Stomach (tissue), 9 donors: ENCODE results near the gene ART4. TPM values are rescaled to one million over a fixed set of nuclear protein-coding genes. Genes with fewer than 3 reads are reported as not detected.

ENCODE experiments used
- DNase-seq, 2 donors: peaks; one replicate each; pipeline versions ENCODE4 v3.0.0 to v3.0.0-alpha.2; 2013 to 2019
- H3K27ac ChIP-seq, 5 donors: fragments of 200-600 bp in 4 of 5; sonication (generic) in 4 of 5; one replicate each; pipeline ENCODE4 v1.5.1; 2013 to 2019; ENCODE audit warnings: mild to moderate bottlenecking in 1 of 5, moderate library complexity in 1 of 5
- H3K27me3 ChIP-seq, 3 donors: fragments of 200-600 bp; sonication (generic); one replicate each; pipeline ENCODE4 v1.5.1; 2017 to 2019; ENCODE audit warnings: mixed run types in 1 of 3
- H3K36me3 ChIP-seq, 4 donors: fragments of 200-600 bp; sonication (generic); 1 replicate in 3 of 4; 2 replicates in 1 of 4; pipeline ENCODE4 v1.5.1; 2016 to 2019
- H3K4me1 ChIP-seq, 4 donors: fragments of 200-600 bp; sonication (generic); one replicate each; pipeline ENCODE4 v1.5.1; 2016 to 2019
- H3K4me3 ChIP-seq, 4 donors: fragments of 200-600 bp; sonication (generic) in 3 of 4; one replicate each; pipeline ENCODE4 v1.5.1; 2016 to 2019; ENCODE audit warnings: mild to moderate bottlenecking in 1 of 4
- H3K9me3 ChIP-seq, 4 donors: fragments of 200-600 bp; sonication (generic); one replicate each; pipeline ENCODE4 v1.5.1; 2016 to 2019
- CTCF ChIP-seq, 7 experiments: fragments of 450-650 bp in 4 of 7; fragments of 200-600 bp in 3 of 7; sonication (generic) in 3 of 7; IDR thresholded peaks; one replicate each; pipeline ENCODE4 v1.5.1; 2016 to 2019; ENCODE audit warnings: antibody characterized with exemption in 7 of 7, control low read depth in 2 of 7, mild to moderate bottlenecking in 1 of 7
- EP300 ChIP-seq: sonication (generic); formaldehyde crosslinking; IDR thresholded peaks from one replicate; pipeline ENCODE4 v1.6.1; 2017; ENCODE audit warnings: antibody characterized with exemption
- POLR2A ChIP-seq, 4 donors: fragments of 450-650 bp; IDR thresholded peaks; one replicate each; pipeline ENCODE4 v1.6.1; 2016; ENCODE audit warnings: antibody characterized with exemption in 4 of 4, control low read depth in 2 of 4, mild to moderate bottlenecking in 1 of 4, moderate library complexity in 1 of 4
- POLR2AphosphoS5 ChIP-seq, 3 donors: sonication (generic); formaldehyde crosslinking; IDR thresholded peaks; one replicate each; pipeline ENCODE4 v1.6.1; 2016; ENCODE audit warnings: antibody characterized with exemption in 3 of 3
- WGBS, 5 donors: extraction: QIAGEN DNeasy Blood & Tissue Kit in 3 of 5; methylation state at CpG; one replicate each; pipeline versions ENCODE4 v1.1.5 to v1.1.7; 2013 to 2018; 5-methylcytosine and 5-hydroxymethylcytosine counted together
- intact Hi-C: fragments of 100-400 bp; cut with DNase I; formaldehyde crosslinking; loops from one replicate; pipeline ENCODE4 v1.15.1; 2023; ENCODE audit warnings: low total_unique reads
- polyA plus RNA-seq, 3 donors: library from polyadenylated mRNA; stranded (reverse); fragments of 200-250 nt; gene quantifications; one replicate each; pipeline ENCODE4 v1.2.3, GENCODE V29; 2013
- total RNA-seq, 5 donors: library from RNA; depleted of rRNA; stranded (reverse); fragments of >200 nt; gene quantifications; one replicate each; pipeline versions ENCODE4 v1.1.0 to v1.2.3, GENCODE V29; 2014 to 2016
- donor health status: healthy with polysubstance abuse.
- donor health status: Bipolar disorder and iron deficiency.
- donor health status: healthy.

Gene ART4
- total and polyA plus RNA-seq, 8 donors: 0.03 to 2.0 (median 1.2) TPM; not detected in 4

- no peaks in the 10 kb centered on the region for H3K27me3 ChIP-seq
Observed at GRCh38 chr12:14782756-14783155, 60.6 kb downstream of the ART4 start.

GRCh38 chr12:14781563-14781962 lies 61.8 kb downstream of the ART4 start:
- DNase-seq: no peak
- peaks cover 0 to 28% (median 21%) of the 10 kb centered on the region in 4 donors for H3K36me3 ChIP-seq

More at GRCh38 chr12:14782756-14783155, 60.6 kb downstream of the ART4 start:
- H3K36me3 ChIP-seq: peaks cover 10 to 40% (median 33%) of the 10 kb centered on the region in 4 donors
- H3K4me3 ChIP-seq: no peak overlapping the region
- H3K27ac ChIP-seq: no peak overlapping the region
- no peak for DNase-seq
- intact Hi-C loops: no loop called here
- TF ChIP-seq POLR2AphosphoS5 (IDR thresholded peaks at IDR 0.05) (no peak), CTCF (IDR thresholded peaks at IDR 0.05) (no peak), POLR2A (IDR thresholded peaks at IDR 0.05) (no peak), EP300 (no peak)
- no peaks in the 10 kb centered on the region for H3K9me3 ChIP-seq
- H3K4me1 ChIP-seq: peaks cover 0 to 14% (median 2%) of the 10 kb centered on the region in 4 donors

GRCh38 chr12:14780859-14781258 lies 62.5 kb downstream of the ART4 start:
- H3K27me3 ChIP-seq: no peaks in the 10 kb centered on the region
- peak in 1 of 2 donors; percentile 50 for DNase-seq
- no peak for TF ChIP-seq EP300
- TF ChIP-seq CTCF (IDR thresholded peaks at IDR 0.05): no peak
- no peak for TF ChIP-seq POLR2AphosphoS5 (IDR thresholded peaks at IDR 0.05)
- TF ChIP-seq POLR2A (IDR thresholded peaks at IDR 0.05): no peak
- no peak overlapping the region for H3K4me3 ChIP-seq
- H3K36me3 ChIP-seq: peaks cover 0 to 21% (median 15%) of the 10 kb centered on the region in 4 donors
- WGBS, 5 donors: 67 to 87% (median 77%) methylated on average over 3 of the region's 3 CpGs
- no peak overlapping the region for H3K27ac ChIP-seq
- no peaks in the 10 kb centered on the region for H3K9me3 ChIP-seq
- intact Hi-C loops: no loop called here
- peaks cover 11 to 33% (median 20%) of the 10 kb centered on the region in 4 donors for H3K4me1 ChIP-seq

More at GRCh38 chr12:14781563-14781962, 61.8 kb downstream of the ART4 start:
- TF ChIP-seq POLR2A (IDR thresholded peaks at IDR 0.05) (no peak), EP300 (no peak), CTCF (IDR thresholded peaks at IDR 0.05) (no peak), POLR2AphosphoS5 (IDR thresholded peaks at IDR 0.05) (no peak)
- WGBS, 5 donors: 42 to 56% (median 47%) methylated on average over 2 of the region's 2 CpGs
- Histone ChIP-seq H3K4me1 (peaks cover 6 to 26% (median 13%) of the 10 kb centered on the region in 4 donors), H3K9me3 (no peaks in the 10 kb centered on the region), H3K27ac (no peak overlapping the region), H3K4me3 (no peak overlapping the region), H3K27me3 (no peaks in the 10 kb centered on the region)
- intact Hi-C loops: no loop called here

GRCh38 chr12:14779834-14780233 lies 63.5 kb downstream of the ART4 start:
- intact Hi-C loops: no loop called here

More at GRCh38 chr12:14779834-14780233, 63.5 kb downstream of the ART4 start:
- Histone ChIP-seq H3K27ac (no peak overlapping the region), H3K4me1 (peaks cover 16 to 38% (median 24%) of the 10 kb centered on the region in 4 donors), H3K4me3 (no peak overlapping the region), H3K27me3 (no peaks in the 10 kb centered on the region), H3K36me3 (peaks cover 0 to 11% (median 5%) of the 10 kb centered on the region in 4 donors), H3K9me3 (no peaks in the 10 kb centered on the region)
- no peak for TF ChIP-seq POLR2AphosphoS5 (IDR thresholded peaks at IDR 0.05)
- TF ChIP-seq CTCF (IDR thresholded peaks at IDR 0.05): no peak
- TF ChIP-seq EP300: no peak
- no peak for TF ChIP-seq POLR2A (IDR thresholded peaks at IDR 0.05)
- DNase-seq: no peak
- 83 to 91% (median 89%) methylated on average over 2 of the region's 2 CpGs for WGBS, 5 donors
